ENCODE data around the gene CABP4.

The CABP4 gene

GRCh38 chr11:67455054-67455453 lies at the start of gene CABP4:
TSS of gene CABP4 (plus strand) at chr11:67455354. CDS start at chr11:67455424, 70 bp downstream.
- Mint-ChIP-seq H3K27ac (no peak within 1 kb of the TSS), H3K27me3 (no peaks in the 10 kb centered on the region), H3K9me3 (no peaks in the 10 kb centered on the region), H3K4me1 (ENCODE audit: low read depth) (peaks cover 18% of the 10 kb centered on the region), H3K4me3 (no peak within 1 kb of the TSS), H3K36me3 (ENCODE audit: low read depth) (no peaks in the 10 kb centered on the region)

GRCh38 chr11:67405688-67406339 lies 49.3 kb upstream of the CABP4 start:
- Mint-ChIP-seq H3K27ac (peak overlapping the region; percentile 97), H3K36me3 (ENCODE audit: low read depth) (peaks cover 12% of the 10 kb centered on the region), H3K9me3 (no peaks in the 10 kb centered on the region), H3K27me3 (no peaks in the 10 kb centered on the region), H3K4me3 (peak overlapping the region; percentile 98), H3K4me1 (ENCODE audit: low read depth) (peaks cover 77% of the 10 kb centered on the region)

- Mint-ChIP-seq H3K9me3 (no peaks in the 10 kb centered on the region), H3K36me3 (ENCODE audit: low read depth) (peaks cover 12% of the 10 kb centered on the region), H3K27me3 (no peaks in the 10 kb centered on the region), H3K4me1 (ENCODE audit: low read depth) (peaks cover 84% of the 10 kb centered on the region), H3K4me3 (peak overlapping the region; percentile 98), H3K27ac (peak overlapping the region; percentile 97)
Observed at GRCh38 chr11:67406420-67406968, 48.7 kb upstream of the CABP4 start.

- H3K36me3 Mint-ChIP-seq (ENCODE audit: low read depth) = peaks cover 12% of the 10 kb centered on the region
- peak overlapping the region; percentile 97 for H3K27ac Mint-ChIP-seq
- peaks cover 88% of the 10 kb centered on the region for H3K4me1 Mint-ChIP-seq (ENCODE audit: low read depth)
- no peaks in the 10 kb centered on the region for H3K27me3 Mint-ChIP-seq
- H3K4me3 Mint-ChIP-seq = peak overlapping the region; percentile 98
- H3K9me3 Mint-ChIP-seq = no peaks in the 10 kb centered on the region
Observed at GRCh38 chr11:67406969-67407687, 48.0 kb upstream of the CABP4 start.

GRCh38 chr11:67407688-67408163 lies 47.4 kb upstream of the CABP4 start:
- H3K27me3 Mint-ChIP-seq = no peaks in the 10 kb centered on the region
- peaks cover 12% of the 10 kb centered on the region for H3K36me3 Mint-ChIP-seq (ENCODE audit: low read depth)
- H3K4me1 Mint-ChIP-seq (ENCODE audit: low read depth) = peaks cover 88% of the 10 kb centered on the region
- no peaks in the 10 kb centered on the region for H3K9me3 Mint-ChIP-seq
- H3K4me3 Mint-ChIP-seq = peak overlapping the region; percentile 98
- H3K27ac Mint-ChIP-seq = peak overlapping the region; percentile 97

GRCh38 chr11:67408437-67409200 lies 46.5 kb upstream of the CABP4 start:
- Mint-ChIP-seq H3K4me3 (peak overlapping the region; percentile 98), H3K27ac (peak overlapping the region; percentile 97), H3K9me3 (no peaks in the 10 kb centered on the region), H3K27me3 (no peaks in the 10 kb centered on the region), H3K36me3 (ENCODE audit: low read depth) (peaks cover 12% of the 10 kb centered on the region), H3K4me1 (ENCODE audit: low read depth) (peaks cover 88% of the 10 kb centered on the region)

GRCh38 chr11:67409261-67409666 lies 45.9 kb upstream of the CABP4 start:
- Mint-ChIP-seq H3K9me3 (no peaks in the 10 kb centered on the region), H3K4me1 (ENCODE audit: low read depth) (peaks cover 88% of the 10 kb centered on the region), H3K36me3 (ENCODE audit: low read depth) (peaks cover 12% of the 10 kb centered on the region), H3K27ac (peak overlapping the region; percentile 97), H3K27me3 (no peaks in the 10 kb centered on the region), H3K4me3 (peak overlapping the region; percentile 98)

- Mint-ChIP-seq H3K4me3 (peak overlapping the region; percentile 98), H3K27ac (peak overlapping the region; percentile 92), H3K9me3 (no peaks in the 10 kb centered on the region), H3K4me1 (ENCODE audit: low read depth) (peaks cover 83% of the 10 kb centered on the region), H3K36me3 (ENCODE audit: low read depth) (peaks cover 12% of the 10 kb centered on the region), H3K27me3 (no peaks in the 10 kb centered on the region)
Observed at GRCh38 chr11:67409781-67410368, 45.3 kb upstream of the CABP4 start.

- Mint-ChIP-seq H3K36me3 (ENCODE audit: low read depth) (peaks cover 12% of the 10 kb centered on the region), H3K9me3 (no peaks in the 10 kb centered on the region), H3K4me3 (peak overlapping the region; percentile 98), H3K27me3 (no peaks in the 10 kb centered on the region), H3K27ac (peak overlapping the region; percentile 92), H3K4me1 (ENCODE audit: low read depth) (peaks cover 83% of the 10 kb centered on the region)
Observed at GRCh38 chr11:67410369-67410831, 44.8 kb upstream of the CABP4 start.

GRCh38 chr11:67410984-67411784 lies 44.0 kb upstream of the CABP4 start:
- no peak overlapping the region for H3K27ac Mint-ChIP-seq

GRCh38 chr11:67411785-67412152 lies 43.4 kb upstream of the CABP4 start:
- Mint-ChIP-seq H3K27me3 (no peaks in the 10 kb centered on the region), H3K9me3 (no peaks in the 10 kb centered on the region), H3K27ac (no peak overlapping the region), H3K4me3 (no peak overlapping the region), H3K4me1 (ENCODE audit: low read depth) (peaks cover 82% of the 10 kb centered on the region), H3K36me3 (ENCODE audit: low read depth) (peaks cover 7% of the 10 kb centered on the region)

More at GRCh38 chr11:67410984-67411784, 44.0 kb upstream of the CABP4 start:
- Mint-ChIP-seq H3K36me3 (ENCODE audit: low read depth) (peaks cover 9% of the 10 kb centered on the region), H3K9me3 (no peaks in the 10 kb centered on the region), H3K27me3 (no peaks in the 10 kb centered on the region), H3K4me1 (ENCODE audit: low read depth) (peaks cover 81% of the 10 kb centered on the region), H3K4me3 (no peak overlapping the region)

- H3K4me1 Mint-ChIP-seq (ENCODE audit: low read depth) = peaks cover 81% of the 10 kb centered on the region
- H3K36me3 Mint-ChIP-seq (ENCODE audit: low read depth) = no peaks in the 10 kb centered on the region
- no peaks in the 10 kb centered on the region for H3K27me3 Mint-ChIP-seq
- H3K9me3 Mint-ChIP-seq = no peaks in the 10 kb centered on the region
- peak overlapping the region; percentile 36 for H3K27ac Mint-ChIP-seq
- H3K4me3 Mint-ChIP-seq = no peak overlapping the region
Observed at GRCh38 chr11:67412495-67413179, 42.5 kb upstream of the CABP4 start.

- H3K4me3 Mint-ChIP-seq = no peak overlapping the region
- H3K27me3 Mint-ChIP-seq = no peaks in the 10 kb centered on the region
- H3K36me3 Mint-ChIP-seq (ENCODE audit: low read depth) = no peaks in the 10 kb centered on the region
- no peaks in the 10 kb centered on the region for H3K9me3 Mint-ChIP-seq
- H3K27ac Mint-ChIP-seq = peak overlapping the region; percentile 32
- peaks cover 81% of the 10 kb centered on the region for H3K4me1 Mint-ChIP-seq (ENCODE audit: low read depth)
Observed at GRCh38 chr11:67413266-67413849, 41.8 kb upstream of the CABP4 start.

Data from stimulated activated naive CD8-positive, alpha-beta T cell treated with anti-CD3 and anti-CD28 coated beads, Interleukin-15, Interleukin-2, amounts not matched to agents 100 ng/mL and 50 ng/mL, for 24 hours (primary cell).